Neural progenitor cell (in vitro differentiated cells): ENCODE data around the gene GRM8.

Experiments used
- EZH2 ChIP-seq: fragments of 200-600 bp; sonication (generic); IDR thresholded peaks from 2 replicates; pipeline ENCODE4 v1.6.1; 2017; ENCODE audit warnings: antibody characterized with exemption, mild to moderate bottlenecking, moderate library complexity
- TF ChIP-seq, protein P1 (sequence below): fragments of 200-600 bp; sonication (generic); IDR thresholded peaks from 2 replicates; pipeline ENCODE4 v1.5.1; 2017; ENCODE audit warnings: antibody characterized with exemption, mild to moderate bottlenecking

DNA sequence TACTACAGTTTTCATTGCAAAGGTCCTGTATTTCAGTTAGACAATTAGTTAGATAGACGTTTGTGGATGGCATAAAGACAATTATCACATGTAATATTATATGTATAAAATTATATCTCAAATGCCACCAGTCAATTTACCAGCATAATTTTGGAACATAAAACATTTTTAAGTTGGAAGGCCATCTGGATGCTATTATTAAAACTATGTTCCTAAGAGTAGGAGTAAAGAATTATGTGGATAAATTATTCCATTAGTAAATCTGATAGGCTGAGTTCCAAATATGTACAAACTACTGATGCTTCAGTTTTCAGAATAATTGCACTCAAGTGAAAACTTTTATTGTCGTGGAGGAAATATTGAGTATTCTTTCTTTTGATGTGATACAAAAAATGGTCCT lies 790.3 kb downstream of the GRM8 start:
- TF ChIP-seq, protein P1, sequence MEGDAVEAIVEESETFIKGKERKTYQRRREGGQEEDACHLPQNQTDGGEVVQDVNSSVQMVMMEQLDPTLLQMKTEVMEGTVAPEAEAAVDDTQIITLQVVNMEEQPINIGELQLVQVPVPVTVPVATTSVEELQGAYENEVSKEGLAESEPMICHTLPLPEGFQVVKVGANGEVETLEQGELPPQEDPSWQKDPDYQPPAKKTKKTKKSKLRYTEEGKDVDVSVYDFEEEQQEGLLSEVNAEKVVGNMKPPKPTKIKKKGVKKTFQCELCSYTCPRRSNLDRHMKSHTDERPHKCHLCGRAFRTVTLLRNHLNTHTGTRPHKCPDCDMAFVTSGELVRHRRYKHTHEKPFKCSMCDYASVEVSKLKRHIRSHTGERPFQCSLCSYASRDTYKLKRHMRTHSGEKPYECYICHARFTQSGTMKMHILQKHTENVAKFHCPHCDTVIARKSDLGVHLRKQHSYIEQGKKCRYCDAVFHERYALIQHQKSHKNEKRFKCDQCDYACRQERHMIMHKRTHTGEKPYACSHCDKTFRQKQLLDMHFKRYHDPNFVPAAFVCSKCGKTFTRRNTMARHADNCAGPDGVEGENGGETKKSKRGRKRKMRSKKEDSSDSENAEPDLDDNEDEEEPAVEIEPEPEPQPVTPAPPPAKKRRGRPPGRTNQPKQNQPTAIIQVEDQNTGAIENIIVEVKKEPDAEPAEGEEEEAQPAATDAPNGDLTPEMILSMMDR = no peak
- no peak for TF ChIP-seq EZH2
